NCI-H146 treated with DMSO at 0.1 percent for 48 hours (cell line): ENCODE data around the gene SLC9A6.
"Not testable (repeated sequence)": the region's sequence is repeated elsewhere in the genome, so short reads cannot be mapped to it uniquely, and the experiment has no call there.

Source experiments
- DNase-seq: peaks from one replicate; lab custom pipeline; 2025; ENCODE audit not compliant: unreplicated experiment; lab: John Stamatoyannopoulos, UW

Gene SLC9A6

DNA sequence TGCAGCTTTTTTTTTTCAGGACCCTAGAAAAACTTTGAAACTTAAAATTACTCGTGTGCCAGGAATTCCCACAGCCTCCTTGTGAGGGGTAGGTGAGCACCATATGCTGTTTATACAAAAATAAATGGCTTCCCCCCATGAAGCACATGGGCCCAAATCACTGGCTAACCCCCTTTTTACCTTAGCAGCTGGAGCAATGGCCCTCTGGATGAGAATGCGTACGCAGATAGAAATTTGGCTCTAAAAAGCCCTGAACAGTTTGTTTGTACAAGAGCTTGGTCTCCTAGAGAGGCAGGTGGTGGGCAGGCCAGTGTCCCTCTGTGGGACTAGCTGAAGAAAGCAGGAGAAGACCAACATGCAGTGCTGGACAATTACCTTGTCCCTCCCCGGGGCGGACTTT lies 76.5 kb downstream of the SLC9A6 start:
- no peak for DNase-seq

DNA sequence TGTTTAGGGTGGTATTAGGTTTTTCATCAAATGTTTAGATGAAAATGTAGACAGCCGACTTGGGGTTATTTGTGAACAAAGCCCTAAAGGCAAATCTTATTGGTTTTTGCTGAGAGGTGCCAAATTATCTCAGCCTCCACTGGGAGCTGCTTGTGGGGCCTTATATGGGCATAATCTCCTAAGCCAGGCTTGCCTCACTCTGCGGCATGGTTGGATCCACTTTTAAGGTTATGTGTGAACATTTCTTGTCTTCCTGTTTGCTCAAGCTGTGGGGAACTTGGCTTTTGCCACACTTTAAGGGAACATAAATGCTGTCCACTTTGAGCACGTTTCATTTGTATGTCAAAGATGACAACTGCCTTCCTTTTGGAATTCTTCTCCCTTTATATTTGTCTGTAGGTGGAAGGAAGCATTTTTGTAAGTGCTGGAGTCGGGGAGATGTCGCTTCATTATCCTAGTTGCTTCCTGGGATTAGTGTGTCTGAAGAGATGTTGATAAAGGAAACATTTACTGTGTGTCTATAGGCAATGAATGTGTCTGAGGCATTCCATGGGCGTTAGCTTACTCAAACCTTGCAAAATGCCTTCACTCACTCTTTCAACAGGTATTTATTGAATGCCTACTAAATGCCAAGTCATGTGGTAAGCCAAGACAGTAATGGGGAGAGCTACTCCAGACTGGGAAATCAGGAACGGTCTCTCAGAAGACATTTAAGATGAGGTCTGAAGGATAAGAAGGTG lies 78.3 kb downstream of the SLC9A6 start:
- no peak for DNase-seq

DNA sequence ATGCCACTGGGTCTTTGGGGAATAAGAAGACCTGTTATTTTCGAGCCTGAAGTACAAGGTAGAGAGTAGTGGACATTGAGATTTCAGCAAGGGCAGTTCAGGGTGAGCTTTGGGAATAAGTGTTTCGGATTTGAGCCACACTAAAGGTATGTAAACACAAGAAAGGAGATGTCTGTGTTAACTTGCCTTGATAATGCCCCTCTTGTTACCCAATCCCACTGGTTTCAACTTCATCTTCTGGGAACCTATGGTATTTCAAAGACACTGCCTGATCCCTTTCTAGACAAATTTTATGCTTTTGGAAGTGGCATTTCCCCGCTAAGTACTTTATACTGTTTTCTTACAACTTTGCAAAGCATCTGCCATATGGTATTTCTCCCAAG lies 79.4 kb downstream of the SLC9A6 start:
- no peak for DNase-seq

DNA sequence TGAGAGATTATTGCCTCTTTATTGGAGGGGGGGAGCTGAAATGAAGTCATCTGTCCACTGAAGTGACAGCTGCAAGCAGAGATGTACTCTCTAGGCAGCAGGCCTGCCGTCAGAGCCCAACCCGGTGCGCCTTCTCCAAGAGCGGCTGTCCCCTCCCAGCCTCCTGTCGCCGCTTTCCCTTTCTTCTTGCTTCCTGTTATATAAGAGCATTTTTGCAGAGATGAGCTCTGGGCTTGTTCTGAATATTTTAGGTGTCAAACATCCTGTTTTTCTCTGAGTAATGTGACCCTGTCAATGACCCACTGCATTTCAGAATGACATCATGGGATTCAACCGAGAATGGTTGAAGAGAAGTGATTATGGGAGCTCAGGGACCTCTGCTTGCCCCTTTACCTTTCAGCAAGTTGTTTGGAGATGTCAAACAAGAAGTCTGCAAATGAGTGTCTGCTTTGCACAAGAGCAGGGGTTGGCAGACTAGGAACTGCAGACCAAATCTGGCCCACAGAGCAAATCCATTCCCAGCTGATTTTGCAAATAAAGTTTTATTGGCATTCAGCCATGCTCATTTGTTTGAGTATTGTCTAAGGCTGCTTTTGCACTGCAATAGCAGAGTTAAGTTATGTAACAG lies 79.9 kb downstream of the SLC9A6 start:
- no peak for DNase-seq

DNA sequence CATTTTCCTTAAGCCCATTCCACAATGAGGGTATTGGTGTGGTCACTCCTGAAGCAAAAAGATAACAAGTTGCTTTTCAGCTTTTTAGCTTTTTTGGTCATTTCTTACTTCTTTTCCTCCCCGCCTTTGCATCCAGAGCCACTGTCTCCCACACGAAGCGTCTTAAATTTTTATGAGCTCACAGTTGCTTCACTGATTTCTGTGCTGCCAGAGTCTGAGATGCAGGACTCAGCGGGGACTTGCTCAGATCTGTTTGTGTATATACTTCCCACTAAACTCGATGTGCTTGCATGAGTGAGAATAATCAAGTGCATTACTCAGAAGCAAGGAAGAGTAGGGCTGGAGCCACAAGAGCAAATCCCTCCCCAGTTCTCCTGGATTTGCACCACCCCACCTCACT lies 81.9 kb downstream of the SLC9A6 start:
- no peak for DNase-seq

DNA sequence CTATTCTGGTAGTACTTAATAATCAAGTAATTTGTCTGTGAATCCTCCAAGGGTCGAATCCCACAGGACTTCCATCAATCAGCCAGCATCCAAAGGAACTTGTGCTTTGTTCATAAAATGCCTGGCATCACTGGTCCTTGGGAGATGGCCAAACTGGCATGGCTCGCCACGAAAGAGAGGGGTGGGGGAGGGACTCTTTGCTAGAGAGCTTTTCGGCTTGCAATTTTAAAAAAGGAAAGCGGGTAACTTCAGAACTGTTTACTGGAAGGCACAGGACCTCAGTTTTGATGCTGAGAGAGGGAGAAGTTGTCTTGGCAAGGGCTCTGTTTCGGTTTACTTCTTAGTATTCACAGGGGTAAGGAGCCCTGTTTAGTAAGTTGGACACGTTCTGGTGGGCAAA lies 82.7 kb downstream of the SLC9A6 start:
- DNase-seq = no peak

DNA sequence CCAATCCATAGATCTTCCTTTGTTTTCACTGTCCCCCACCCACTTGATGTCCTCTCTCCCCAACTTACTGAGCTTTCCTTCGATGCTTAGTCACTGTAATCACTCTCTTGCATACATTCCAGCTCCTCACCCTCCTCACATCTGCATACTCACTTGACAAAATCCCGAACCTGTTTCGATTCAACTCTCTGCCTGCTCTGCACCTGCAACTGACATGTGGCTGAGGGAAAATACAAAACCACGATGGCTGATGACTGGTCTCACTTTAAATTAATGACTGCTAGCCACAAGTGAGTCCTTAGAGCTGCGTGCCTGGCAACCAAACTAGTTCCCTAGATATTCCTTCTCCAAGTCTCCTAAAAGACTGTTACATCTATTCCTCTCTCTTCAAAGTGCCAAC lies 91.7 kb downstream of the SLC9A6 start:
- no peak for DNase-seq

DNA sequence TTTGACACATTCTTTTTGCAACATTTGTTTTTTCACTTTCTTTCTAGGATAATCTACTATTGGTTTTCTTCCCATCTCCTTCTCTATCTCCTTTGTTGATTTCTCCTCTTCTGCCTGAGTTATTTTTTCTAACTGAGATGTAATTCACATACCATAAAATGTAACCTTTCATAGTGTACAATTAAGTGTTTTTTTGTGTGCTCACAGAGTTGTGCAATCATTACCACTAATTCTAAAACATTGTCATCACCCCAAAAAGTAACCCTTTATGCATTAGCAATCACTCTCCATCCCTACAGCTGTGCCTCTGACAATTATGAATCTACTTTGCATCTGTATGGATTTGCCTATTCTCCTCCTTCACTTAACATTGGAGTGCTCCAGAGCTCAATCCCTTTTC lies 95.5 kb downstream of the SLC9A6 start:
- no peak for DNase-seq

DNA sequence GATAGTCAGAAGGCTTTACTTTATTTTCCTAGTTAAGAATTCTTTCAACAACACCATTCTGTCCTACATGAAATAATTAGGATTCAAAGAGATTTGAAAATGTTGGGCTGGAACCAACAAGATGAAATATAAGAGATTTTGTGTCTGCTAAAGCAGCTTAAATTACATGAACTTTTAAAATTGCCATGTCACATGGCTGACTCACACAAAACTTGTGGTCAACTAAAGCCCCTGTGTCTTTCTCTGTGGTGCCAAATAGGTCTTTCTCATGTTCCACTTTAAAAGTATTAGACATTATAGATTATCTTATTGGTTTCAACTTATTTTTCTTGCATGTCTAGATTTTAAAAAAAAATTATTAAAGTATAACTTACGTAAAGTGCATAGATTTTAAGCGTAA lies 101.3 kb downstream of the SLC9A6 start:
- DNase-seq = no peak

DNA sequence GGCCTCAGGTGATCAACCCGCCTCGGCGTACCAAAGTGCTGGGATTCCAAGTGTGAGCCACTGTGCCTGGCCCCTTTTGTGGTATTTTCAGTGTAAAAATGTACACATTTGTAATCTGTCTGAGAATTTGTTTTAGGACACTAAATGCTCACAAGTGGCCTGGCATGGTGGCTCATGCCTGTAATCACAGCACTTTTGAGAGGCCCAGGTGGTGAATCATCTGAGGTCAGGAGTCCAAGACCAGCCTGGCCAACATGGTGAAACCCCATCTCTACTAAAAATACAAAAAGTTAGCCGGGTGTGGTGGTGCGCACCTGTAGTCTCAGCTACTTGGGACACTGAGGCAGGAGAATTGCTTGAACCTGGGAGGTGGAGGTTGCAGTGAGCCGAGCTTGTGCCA lies 106.7 kb downstream of the SLC9A6 start:
- DNase-seq = not testable (repeated sequence)

DNA sequence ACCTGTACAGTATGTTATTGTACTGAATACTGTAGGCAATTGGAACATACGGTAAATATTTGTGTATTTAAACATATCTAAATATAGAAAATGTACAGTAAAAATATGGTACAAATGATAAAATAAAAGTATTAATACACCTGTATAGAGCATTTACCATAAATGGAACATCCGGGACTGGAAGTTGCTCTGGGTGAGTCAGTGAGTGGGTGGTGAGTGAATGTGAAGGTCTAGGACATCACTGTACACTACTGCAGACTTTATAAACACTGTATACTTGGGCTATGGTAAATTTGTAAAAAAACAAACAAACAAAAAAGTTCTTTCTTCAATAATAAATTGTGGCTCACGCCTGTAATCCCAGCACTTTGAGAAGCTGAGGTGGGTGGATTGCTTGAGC lies 109.7 kb downstream of the SLC9A6 start:
- DNase-seq = no peak
